Measurements from ENCODE around the gene CHAF1A.

CHAF1A gene

GRCh38 chr19:4366666-4367335, 35.6 kb upstream of the CHAF1A start:
- FAIRE-seq (no peak), DNase-seq (ENCODE audit: extremely low spot score, insufficient read length, low read depth) (no peak)

- FAIRE-seq = no peak
- no peak for DNase-seq (ENCODE audit: extremely low spot score, insufficient read length, low read depth)
Measured at GRCh38 chr19:4367336-4367723, 35.1 kb upstream of the CHAF1A start.

GRCh38 chr19:4367781-4368127, 34.7 kb upstream of the CHAF1A start:
- FAIRE-seq = peak; percentile 12
- no peak for DNase-seq (ENCODE audit: extremely low spot score, insufficient read length, low read depth)

GRCh38 chr19:4368128-4368820, 34.2 kb upstream of the CHAF1A start:
- FAIRE-seq (peak; percentile 59), DNase-seq (ENCODE audit: extremely low spot score, insufficient read length, low read depth) (no peak)

GRCh38 chr19:4369109-4369887, 33.1 kb upstream of the CHAF1A start:
- FAIRE-seq = peak; percentile 99
- no peak for DNase-seq (ENCODE audit: extremely low spot score, insufficient read length, low read depth)

- no peak for DNase-seq (ENCODE audit: extremely low spot score, insufficient read length, low read depth)
- no peak for FAIRE-seq
Measured at GRCh38 chr19:4369888-4370260, 32.6 kb upstream of the CHAF1A start.

GRCh38 chr19:4370418-4371041, 31.9 kb upstream of the CHAF1A start:
- DNase-seq (ENCODE audit: extremely low spot score, insufficient read length, low read depth) (no peak), FAIRE-seq (no peak)

GRCh38 chr19:4371247-4372164, 30.9 kb upstream of the CHAF1A start:
- FAIRE-seq = no peak
- no peak for DNase-seq (ENCODE audit: extremely low spot score, insufficient read length, low read depth)

- no peak for FAIRE-seq
- DNase-seq (ENCODE audit: extremely low spot score, insufficient read length, low read depth) = no peak
Measured at GRCh38 chr19:4372165-4373012, 30.1 kb upstream of the CHAF1A start.

- no peak for DNase-seq (ENCODE audit: extremely low spot score, insufficient read length, low read depth)
- no peak for FAIRE-seq
Measured at GRCh38 chr19:4373013-4373367, 29.4 kb upstream of the CHAF1A start.

GRCh38 chr19:4373601-4374497, 28.6 kb upstream of the CHAF1A start:
- FAIRE-seq = no peak

GRCh38 chr19:4374498-4375163, 27.8 kb upstream of the CHAF1A start:
- FAIRE-seq = no peak
- no peak for DNase-seq (ENCODE audit: extremely low spot score, insufficient read length, low read depth)

More at GRCh38 chr19:4373601-4374497, 28.6 kb upstream of the CHAF1A start:
- no peak for DNase-seq (ENCODE audit: extremely low spot score, insufficient read length, low read depth)

GRCh38 chr19:4375164-4376027, 27.0 kb upstream of the CHAF1A start:
- no peak for DNase-seq (ENCODE audit: extremely low spot score, insufficient read length, low read depth)
- FAIRE-seq = peak; percentile 92

GRCh38 chr19:4376028-4376670, 26.3 kb upstream of the CHAF1A start:
- DNase-seq (ENCODE audit: extremely low spot score, insufficient read length, low read depth) (no peak), FAIRE-seq (peak; percentile 21)

GRCh38 chr19:4376671-4376990, 25.8 kb upstream of the CHAF1A start:
- no peak for FAIRE-seq
- DNase-seq (ENCODE audit: extremely low spot score, insufficient read length, low read depth) = no peak
